ENCODE data around the gene SWAP70.

The SWAP70 gene

GRCh38 chr11:9624448-9624847, 39.4 kb upstream of the SWAP70 start:
- FAIRE-seq (no peak), DNase-seq (ENCODE audit: insufficient read length, low spot score) (no peak)
- TF ChIP-seq CTCF (IDR thresholded peaks at IDR 0.05; ENCODE audit: insufficient read depth, missing control alignments), result no peak

- FAIRE-seq (no peak), DNase-seq (ENCODE audit: insufficient read length, low spot score) (no peak)
Observed at GRCh38 chr11:9625162-9625561, 38.7 kb upstream of the SWAP70 start.

GRCh38 chr11:9625728-9626127, 38.1 kb upstream of the SWAP70 start:
- DNase-seq (ENCODE audit: insufficient read length, low spot score) (no peak), FAIRE-seq (no peak)
- no peak for TF ChIP-seq CTCF (IDR thresholded peaks at IDR 0.05; ENCODE audit: insufficient read depth, missing control alignments)

More at GRCh38 chr11:9625162-9625561, 38.7 kb upstream of the SWAP70 start:
- no peak for TF ChIP-seq CTCF (IDR thresholded peaks at IDR 0.05; ENCODE audit: insufficient read depth, missing control alignments)

GRCh38 chr11:9626496-9627394, 37.1 kb upstream of the SWAP70 start:
- FAIRE-seq (no peak), DNase-seq (ENCODE audit: insufficient read length, low spot score) (no peak)
- no peak for TF ChIP-seq CTCF (IDR thresholded peaks at IDR 0.05; ENCODE audit: insufficient read depth, missing control alignments)

GRCh38 chr11:9629064-9629463, 34.8 kb upstream of the SWAP70 start:
- DNase-seq (ENCODE audit: insufficient read length, low spot score), result no peak
- no peak for FAIRE-seq
- TF ChIP-seq CTCF (IDR thresholded peaks at IDR 0.05; ENCODE audit: insufficient read depth, missing control alignments), result no peak

GRCh38 chr11:9633679-9634078, 30.2 kb upstream of the SWAP70 start:
- no peak for TF ChIP-seq CTCF (IDR thresholded peaks at IDR 0.05; ENCODE audit: insufficient read depth, missing control alignments)
- FAIRE-seq, result no peak
- DNase-seq (ENCODE audit: insufficient read length, low spot score), result no peak

- TF ChIP-seq CTCF (IDR thresholded peaks at IDR 0.05; ENCODE audit: insufficient read depth, missing control alignments), result no peak
- DNase-seq (ENCODE audit: insufficient read length, low spot score) (no peak), FAIRE-seq (no peak)
Observed at GRCh38 chr11:9636691-9637090, 27.2 kb upstream of the SWAP70 start.
